22Rv1 (cell line): ENCODE results near the gene FGD2.
"Not testable (repeated sequence)": the region's sequence is repeated elsewhere in the genome, so short reads cannot be mapped to it uniquely, and the experiment has no call there.

ENCODE experiments used
- H3K27ac ChIP-seq: fragments of 450-650 bp; 2 replicates; pipeline ENCODE4 v1.5.1; 2017
- CTCF ChIP-seq: fragments of 450-650 bp; IDR thresholded peaks from 2 replicates; pipeline ENCODE4 v1.5.1; 2017; ENCODE audit warnings: mild to moderate bottlenecking
- ZFX ChIP-seq: fragments of 450-650 bp; IDR thresholded peaks from 2 replicates; pipeline ENCODE4 v1.6.1; 2017; ENCODE audit warnings: antibody characterized with exemption, borderline replicate concordance

Gene FGD2

GRCh38 chr6:37058084-37058586 lies 52.7 kb downstream of the FGD2 start:
- TF ChIP-seq ZFX (no peak), CTCF (no peak)
- H3K27ac ChIP-seq, result no peak overlapping the region

GRCh38 chr6:37058984-37059343 lies 53.5 kb downstream of the FGD2 start:
- H3K27ac ChIP-seq, result not testable (repeated sequence)

- TF ChIP-seq ZFX (no peak), CTCF (no peak)
- no peak overlapping the region for H3K27ac ChIP-seq
Measured at GRCh38 chr6:37059344-37060194, 54.1 kb downstream of the FGD2 start.

GRCh38 chr6:37060195-37060559 lies 54.7 kb downstream of the FGD2 start:
- TF ChIP-seq CTCF (no peak), ZFX (no peak)
- H3K27ac ChIP-seq, result no peak overlapping the region

- TF ChIP-seq CTCF (no peak), ZFX (no peak)
- H3K27ac ChIP-seq, result no peak overlapping the region
Measured at GRCh38 chr6:37061157-37061804, 55.8 kb downstream of the FGD2 start.

- no peak overlapping the region for H3K27ac ChIP-seq
- TF ChIP-seq CTCF, result no peak
- TF ChIP-seq ZFX, result no peak
Measured at GRCh38 chr6:37062424-37062823, 57.0 kb downstream of the FGD2 start.

GRCh38 chr6:37068356-37069270 lies 63.2 kb downstream of the FGD2 start:
- no peak overlapping the region for H3K27ac ChIP-seq
- no peak for TF ChIP-seq CTCF
- no peak for TF ChIP-seq ZFX
